WI38 (cell line): ENCODE data around the gene AP3D1.

Experiments
- H3K4me3 ChIP-seq: 2 replicates; pipeline ENCODE4 v1.5.1; 2011; ENCODE audit warnings: low read depth, mild to moderate bottlenecking, control low read depth, low read length
- CTCF ChIP-seq: IDR thresholded peaks from 2 replicates; pipeline ENCODE4 v1.5.1; 2012; ENCODE audit warnings: low read depth, mild to moderate bottlenecking, control low read depth, low read length

Gene AP3D1

GRCh38 chr19:2180881-2181632 is 29.7 kb upstream of the AP3D1 start:
- H3K4me3 ChIP-seq, result no peak overlapping the region
- no peak for TF ChIP-seq CTCF

DNA sequence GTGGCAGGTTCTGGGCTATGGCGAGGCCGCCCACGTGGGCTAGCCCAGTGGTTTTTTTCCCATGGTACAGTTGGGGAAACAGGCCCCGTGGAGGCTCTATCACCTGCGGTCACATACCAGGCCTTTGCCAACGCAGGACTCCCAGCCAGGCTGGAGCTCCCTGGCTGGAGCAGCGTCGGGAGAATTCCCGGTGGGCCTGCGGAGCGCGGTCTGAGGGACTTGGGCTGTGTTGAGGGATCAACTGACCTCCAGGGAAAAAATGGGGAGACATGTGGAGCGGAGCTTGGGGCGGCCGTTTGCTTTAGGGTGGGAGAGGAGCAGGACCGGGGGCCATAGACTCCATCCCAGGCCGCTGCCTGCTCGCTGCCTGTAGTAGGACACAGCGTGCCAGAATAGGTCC is 28.7 kb upstream of the AP3D1 start:
- no peak overlapping the region for H3K4me3 ChIP-seq
- TF ChIP-seq CTCF, result no peak

DNA sequence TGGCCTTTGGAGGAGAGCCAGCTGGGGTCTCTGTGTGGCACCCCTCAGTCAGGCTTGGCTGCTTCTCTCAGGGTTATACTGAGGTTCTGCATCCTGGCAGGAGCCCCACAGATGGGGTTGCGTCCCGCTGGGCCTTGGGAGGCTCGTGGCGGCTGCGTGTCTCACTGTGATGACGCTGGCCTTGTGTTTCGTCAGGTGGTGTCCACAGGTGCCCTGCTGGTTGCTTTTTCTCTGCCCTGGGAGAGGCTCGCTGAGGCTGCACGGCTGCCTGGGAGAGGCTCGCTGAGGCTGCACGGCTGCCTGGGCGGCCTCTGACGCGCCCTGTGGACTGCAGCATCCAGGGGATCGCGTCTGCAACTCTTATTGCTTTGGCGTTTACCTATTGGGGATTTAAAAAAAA is 27.7 kb upstream of the AP3D1 start:
- H3K4me3 ChIP-seq, result no peak overlapping the region
- no peak for TF ChIP-seq CTCF

DNA sequence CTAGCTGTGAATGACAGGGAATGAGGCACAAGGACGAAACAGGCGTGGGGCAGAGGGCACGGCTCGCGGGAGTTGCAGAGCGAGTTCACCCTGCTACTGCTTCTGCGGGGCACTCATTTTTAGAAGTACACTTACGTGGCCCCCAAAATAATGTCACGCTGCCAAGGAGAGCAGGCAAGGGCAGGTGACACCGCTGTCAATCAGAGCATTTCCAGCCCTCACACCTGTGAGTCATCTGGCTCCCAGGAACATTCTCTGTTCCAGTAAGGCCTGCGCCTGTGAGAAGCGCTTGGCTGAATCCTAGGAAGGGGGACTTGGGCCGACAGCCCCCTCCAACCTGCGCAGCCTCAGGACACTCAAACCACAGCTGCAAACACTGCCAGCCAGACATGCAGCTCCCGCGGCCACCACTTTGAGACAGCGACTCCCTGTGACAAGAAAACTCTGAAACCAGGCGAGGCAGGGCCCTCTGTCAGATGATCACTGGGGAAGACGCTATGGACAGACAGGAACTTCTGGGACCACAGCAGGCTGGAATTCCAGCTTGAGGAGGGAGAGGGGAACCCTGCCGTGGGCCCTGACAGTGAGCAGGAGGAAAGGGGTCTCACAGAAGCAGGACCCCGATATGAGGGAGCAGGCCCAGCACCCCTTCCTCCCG is 25.1 kb upstream of the AP3D1 start:
- H3K4me3 ChIP-seq, result no peak overlapping the region
- TF ChIP-seq CTCF, result no peak

DNA sequence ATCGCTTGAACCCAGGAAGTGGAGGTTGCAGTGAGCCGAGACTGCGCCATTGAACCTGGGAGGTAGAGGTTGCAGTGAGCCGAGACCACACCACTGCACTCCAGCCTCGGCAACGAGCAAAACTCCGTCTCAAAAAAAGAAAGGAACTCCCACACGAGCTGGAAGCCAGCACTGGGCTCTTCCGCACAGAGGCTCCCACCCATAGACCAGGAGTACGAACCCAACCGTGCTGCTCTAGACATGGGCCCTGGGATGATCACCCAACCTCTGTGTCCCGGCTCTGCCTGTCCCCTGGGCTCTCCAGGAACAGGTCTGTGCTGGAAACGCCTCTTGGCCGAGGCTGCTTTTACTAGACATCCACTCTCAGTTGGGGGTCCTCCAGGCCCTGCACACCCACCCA is 24.4 kb upstream of the AP3D1 start:
- no peak overlapping the region for H3K4me3 ChIP-seq
- no peak for TF ChIP-seq CTCF

DNA sequence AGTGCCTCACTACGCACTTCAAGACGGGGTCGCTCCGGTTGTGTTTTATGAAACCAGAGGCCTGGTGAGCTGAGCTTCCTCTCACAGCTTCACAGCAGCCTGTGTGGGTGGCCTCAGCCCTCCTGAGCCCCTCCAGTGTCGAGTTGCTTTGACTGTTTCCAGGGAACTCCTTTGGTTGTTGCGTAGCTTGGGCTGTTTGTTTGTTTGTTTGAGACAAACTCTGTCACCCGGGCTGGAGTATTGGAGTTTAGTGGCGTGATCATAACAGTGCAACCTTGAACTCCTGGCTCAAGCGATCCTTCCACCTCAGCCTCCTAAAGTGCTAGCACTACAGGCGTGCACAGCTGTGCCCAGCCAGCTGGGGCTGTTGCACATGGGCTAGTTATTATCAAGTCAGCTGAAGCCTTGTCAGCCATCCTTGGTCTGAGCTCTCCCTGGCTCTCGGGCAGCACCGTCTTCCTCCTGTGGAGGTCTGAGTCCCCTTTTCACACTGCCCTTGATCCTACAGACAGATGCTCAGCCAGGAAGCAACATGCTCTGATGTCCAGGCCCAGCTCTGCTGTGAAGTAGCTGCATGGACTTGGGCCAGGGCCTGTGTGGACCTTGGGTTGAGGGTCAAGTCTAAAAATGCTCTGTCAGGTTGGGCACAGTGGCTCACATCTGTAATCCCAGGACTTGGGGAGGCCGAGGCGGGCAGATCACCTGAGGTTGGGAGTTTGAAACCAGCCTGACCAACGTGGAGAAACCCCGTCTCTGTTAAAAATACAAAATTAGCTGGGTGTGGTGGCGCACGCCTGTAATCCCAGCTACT is 22.6 kb upstream of the AP3D1 start:
- no peak for TF ChIP-seq CTCF
- no peak overlapping the region for H3K4me3 ChIP-seq

DNA sequence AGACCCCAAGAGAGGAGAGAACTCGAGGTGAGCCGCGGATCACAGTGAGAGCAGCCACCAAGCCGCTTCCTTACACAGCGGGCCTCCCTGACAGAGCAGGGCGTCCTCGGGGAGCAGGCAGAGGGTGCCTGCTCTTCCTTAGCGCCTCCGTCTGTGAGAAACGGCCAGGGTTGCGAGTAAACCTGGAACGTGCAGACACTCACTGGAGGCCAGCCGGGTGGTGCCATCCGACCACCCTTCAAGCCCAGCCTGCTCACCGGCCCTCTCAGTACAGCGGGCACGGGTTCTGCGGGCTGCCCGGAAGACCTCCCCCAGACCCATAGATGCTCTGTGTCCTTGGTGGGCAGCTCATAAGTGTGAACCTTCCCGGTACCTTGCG is 22.0 kb upstream of the AP3D1 start:
- H3K4me3 ChIP-seq, result no peak overlapping the region
- no peak for TF ChIP-seq CTCF
